GM12878 (cell line): ENCODE data around the gene PFKL. TPM values are rescaled to one million over a fixed set of nuclear protein-coding genes. Genes with fewer than 3 reads are reported as not detected.
A peak's percentile ranks its signal among the peaks of the same experiment; 100 is the strongest.

Experiments used
- ATAC-seq: fragments of 200-7000 bp; cut with Tn5 transposase; 3 replicates; pipeline ENCODE4 v1.9.1; 2020; ENCODE audit warnings: mild to moderate bottlenecking, moderate library complexity
- BruUV-seq: library from RNA; stranded (reverse); fragments of 400-500 nt; replicated peaks from 2 replicates; lab custom pipeline; 2021; lab: Mats Ljungman, UMichigan
- CTCF ChIA-PET: fragments of 300-600 bp; sonication (Branson Sonifier 250); formaldehyde crosslinking; extraction: SDS; loops from one replicate; lab custom pipeline; 2021; ENCODE audit warnings: inconsistent platforms; lab: Yijun Ruan, JAX
- POLR2A ChIA-PET: fragments of 350-600 bp; formaldehyde crosslinking; extraction: SDS; loops from one replicate; lab custom pipeline; 2021; ENCODE audit warnings: inconsistent platforms; lab: Charles Lee
- RAD21 ChIA-PET: fragments of 300-600 bp; sonication (Branson Sonifier 250); formaldehyde crosslinking; loops from one replicate; lab custom pipeline; 2023; ENCODE audit warnings: antibody characterized with exemption; ENCODE audit not compliant: unreplicated experiment; lab: Charles Lee
- SMC1A ChIA-PET: fragments of 300-600 bp; sonication (Branson Sonifier 250); formaldehyde crosslinking; loops from one replicate; lab custom pipeline; 2023; ENCODE audit not compliant: unreplicated experiment, uncharacterized antibody; lab: Charles Lee
- DNase-seq: peaks from one replicate; pipeline ENCODE4 v3.0.0-alpha.2; 2011; ENCODE audit warnings: low read depth, low spot score
- FAIRE-seq: peaks from 3 replicates; lab custom pipeline; 2011; peaks lifted over from hg19 to GRCh38; lab: Jason Lieb, UNC
- H2AFZ ChIP-seq: 2 replicates; pipeline ENCODE4 v1.6.0; 2011; ENCODE audit warnings: low read depth, low read length, control low read depth; ENCODE audit not compliant: control insufficient read depth
- H3K27ac ChIP-seq: 2 replicates; pipeline ENCODE4 v1.5.1; 2011; ENCODE audit warnings: control low read depth; ENCODE audit not compliant: control insufficient read depth, insufficient read depth
- H3K27me3 ChIP-seq, 2 experiments: replicated peaks in 1 of 2; 2 replicates each; pipeline versions ENCODE4 v1.6.0 to v1.6.1; 2011; ENCODE audit warnings: low read length in 1 of 2; ENCODE audit not compliant: control insufficient read depth in 2 of 2, insufficient read depth in 2 of 2
- H3K36me3 ChIP-seq, 2 experiments: 2 replicates each; pipeline ENCODE4 v1.5.1; 2011; ENCODE audit warnings: low read length in 1 of 2; ENCODE audit not compliant: control insufficient read depth in 2 of 2, insufficient read depth in 2 of 2
- H3K4me1 ChIP-seq: 2 replicates; pipeline ENCODE4 v1.6.1; 2011; ENCODE audit warnings: mild to moderate bottlenecking, low read length, moderate library complexity, mixed read lengths; ENCODE audit not compliant: control insufficient read depth, insufficient read depth
- H3K4me2 ChIP-seq: 2 replicates; pipeline ENCODE4 v1.6.0; 2011; ENCODE audit warnings: control low read depth; ENCODE audit not compliant: control insufficient read depth, insufficient read depth
- H3K4me3 ChIP-seq: fragments of 200-600 bp; sonication (generic); 2 replicates; pipeline ENCODE4 v1.5.1; 2016
- H3K79me2 ChIP-seq: 2 replicates; pipeline ENCODE4 v1.6.0; 2011; ENCODE audit warnings: low read length; ENCODE audit not compliant: control insufficient read depth, insufficient read depth
- H3K9ac ChIP-seq: 2 replicates; pipeline ENCODE4 v1.8.0; 2011; ENCODE audit warnings: low read length, control low read depth, mixed read lengths; ENCODE audit not compliant: control insufficient read depth, insufficient read depth
- H3K9me3 ChIP-seq: replicated peaks from 3 replicates; pipeline ENCODE4 v1.5.1; 2011; ENCODE audit warnings: mild to moderate bottlenecking, low read length; ENCODE audit not compliant: control insufficient read depth, insufficient read depth
- H4K20me1 ChIP-seq: 2 replicates; pipeline ENCODE4 v1.6.0; 2011; ENCODE audit not compliant: control insufficient read depth, insufficient read depth
- DPF2 ChIP-seq: fragments of 450-650 bp; IDR thresholded peaks from 2 replicates; pipeline ENCODE4 v1.6.1; 2017; ENCODE audit warnings: mild to moderate bottlenecking
- EED ChIP-seq: sonication (generic); IDR thresholded peaks from 2 replicates; pipeline ENCODE4 v1.6.1; 2016; ENCODE audit warnings: antibody characterized with exemption, low read depth
- ETV6 ChIP-seq, 2 experiments: fragments of 450-650 bp in 1 of 2; IDR thresholded peaks in 1 of 2; conservative IDR thresholded peaks in 1 of 2; 2 replicates each; pipeline ENCODE4 v1.6.1; 2014; ENCODE audit warnings: antibody characterized with exemption in 1 of 2, borderline replicate concordance in 1 of 2, low read depth in 1 of 2, mild to moderate bottlenecking in 1 of 2, moderate library complexity in 1 of 2
- IKZF1 ChIP-seq: fragments of 450-650 bp; conservative IDR thresholded peaks from 2 replicates; pipeline ENCODE4 v1.6.1; 2017; ENCODE audit warnings: antibody characterized with exemption, mild to moderate bottlenecking
- IKZF2 ChIP-seq, 2 experiments: fragments of 450-650 bp; IDR thresholded peaks; 2 replicates each; pipeline ENCODE4 v1.6.1; 2017; ENCODE audit warnings: mild to moderate bottlenecking in 2 of 2, moderate library complexity in 2 of 2
- LARP7 ChIP-seq: fragments of 450-650 bp; IDR thresholded peaks from 2 replicates; pipeline ENCODE4 v1.6.1; 2017; ENCODE audit warnings: mild to moderate bottlenecking
- MTA2 ChIP-seq: fragments of 450-650 bp; IDR thresholded peaks from 2 replicates; pipeline ENCODE4 v1.6.1; 2016; ENCODE audit warnings: low read depth, mild to moderate bottlenecking, moderate library complexity
- NR2C1 ChIP-seq: fragments of 450-650 bp; IDR thresholded peaks from 2 replicates; pipeline ENCODE4 v1.6.1; 2017; ENCODE audit warnings: antibody characterized with exemption, mild to moderate bottlenecking, moderate library complexity
- NR2F1 ChIP-seq: fragments of 450-650 bp; conservative IDR thresholded peaks from 2 replicates; pipeline ENCODE4 v1.6.1; 2017; ENCODE audit warnings: mild to moderate bottlenecking
- NRF1 ChIP-seq: conservative IDR thresholded peaks from 2 replicates; pipeline ENCODE4 v1.6.1; 2011; ENCODE audit warnings: mild to moderate bottlenecking, low read depth, low read length, improper control_type of control experiment
- STAT1 ChIP-seq: fragments of 450-650 bp; conservative IDR thresholded peaks from 2 replicates; pipeline ENCODE4 v1.6.1; 2014; ENCODE audit warnings: antibody characterized with exemption, mild to moderate bottlenecking
- WGBS: methylation state at CpG from one replicate; pipeline ENCODE4 v1.1.6; 2016; ENCODE audit warnings: low lambda C conversion rate; ENCODE audit not compliant: insufficient replicate concordance, insufficient coverage; ENCODE audit errors: missing lambda C conversion rate; 5-methylcytosine and 5-hydroxymethylcytosine counted together
- in situ Hi-C: fragments of 300-500 bp; cut with MboI; formaldehyde crosslinking; loops from 9 replicates; pipeline ENCODE4 v1.14.3; 2018; ENCODE audit warnings: mixed read lengths
- intact Hi-C: fragments of 100-400 bp; cut with micrococcal nuclease; formaldehyde crosslinking; loops from one replicate; pipeline ENCODE4 v1.14.2; 2022; ENCODE audit not compliant: unreplicated experiment
- polyA plus RNA-seq, 11 experiments: library from polyadenylated mRNA; depleted of rRNA in 4 of 11; unstranded in 6 of 11; stranded (reverse) in 5 of 11; fragments of >200 nt; fragmentation: Nextera tagmentation in 4 of 11; fragmentation: Illumina TruSeq in 1 of 11; extraction: Ambion mirVana in 4 of 11; extraction: Trizol in 1 of 11; gene quantifications; 1 replicate in 1 of 11; 2 replicates in 10 of 11; pipeline versions ENCODE4 v1.2.1 to v1.2.3, GENCODE V29; 2011 to 2016; ENCODE audit warnings: inconsistent platforms in 2 of 11, missing spikeins in 2 of 11, low read depth in 1 of 11
- total RNA-seq, 4 experiments: library from RNA; depleted of rRNA in 3 of 4; stranded (reverse); fragments of >200 nt in 3 of 4; fragmentation: Illumina TruSeq in 1 of 4; extraction: Trizol in 1 of 4; gene quantifications; 2 replicates each; pipeline versions ENCODE4 v1.2.1 to v1.2.3, GENCODE V29; 2013 to 2021
- TF ChIP-seq, protein P1 (sequence below): fragments of 450-650 bp; IDR thresholded peaks from 2 replicates; pipeline ENCODE4 v1.6.1; 2017; ENCODE audit warnings: mild to moderate bottlenecking, moderate library complexity
- TF ChIP-seq, protein P2 (sequence below): fragments of 450-650 bp; IDR thresholded peaks from 2 replicates; pipeline ENCODE4 v1.6.1; 2017; ENCODE audit warnings: low read depth, mild to moderate bottlenecking, moderate library complexity

PFKL gene
- total and polyA plus RNA-seq, 10 of the 15 experiments (the other 5 are each of a cell fraction or from before 2014, with no cell fraction given), result 1.2 to 192 (median 112) TPM

DNA sequence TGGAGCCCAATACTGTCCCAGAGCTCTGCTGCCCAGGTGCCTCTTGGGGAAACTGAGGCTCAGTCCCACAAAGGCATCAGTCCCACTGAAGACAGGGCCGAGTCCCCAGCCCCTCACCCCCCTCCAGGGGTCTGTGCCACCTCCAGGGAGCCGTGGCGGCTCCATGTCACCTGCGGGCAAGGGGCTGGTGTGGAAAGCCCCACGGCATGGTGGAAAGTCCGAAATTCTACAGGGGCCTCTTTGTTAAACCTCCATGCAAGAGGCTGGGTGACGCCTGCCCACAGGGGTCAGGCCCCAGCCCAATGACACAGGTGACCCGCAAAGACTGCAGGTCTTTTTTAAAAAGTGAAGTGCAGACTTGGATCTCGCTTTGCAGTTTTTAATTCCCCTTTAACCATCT lies 17.5 kb upstream of the PFKL start:
- no peak for FAIRE-seq
- no peak for DNase-seq
- no peak overlapping the region for H3K4me2 ChIP-seq
- no peaks in the 10 kb centered on the region for H4K20me1 ChIP-seq
- no peak overlapping the region for H2AFZ ChIP-seq
- ChIA-PET POLR2A (no interaction called here), RAD21 (no interaction called here), CTCF (interaction anchor here (0.7 kb wide), 1 partner anchor 17 kb away, joined by 3 read pairs; no protein-coding TSS in a partner anchor), SMC1A (no interaction called here)
- H3K27me3 ChIP-seq, result no peaks in the 10 kb centered on the region
- no peak overlapping the region for H3K4me3 ChIP-seq
- no peak overlapping the region for H3K27ac ChIP-seq
- H3K9me3 ChIP-seq, result no peaks in the 10 kb centered on the region
- WGBS, result 23% methylated on average over 9 of the region's 9 CpGs
- no peak overlapping the region for H3K9ac ChIP-seq
- H3K79me2 ChIP-seq, result no peaks in the 10 kb centered on the region
- no TSS peak for BruUV-seq
- no peaks in the 10 kb centered on the region for H3K36me3 ChIP-seq
- intact Hi-C loops (no loop called here), in situ Hi-C loops (no loop called here)
- ATAC-seq, result peak; percentile 83
- peaks cover 6% of the 10 kb centered on the region; the same call in 1 of the 2 replicates for H3K4me1 ChIP-seq
- TF ChIP-seq DPF2 (0 out of 2 replicates have a peak, but pooled peaks have one; percentile 33), IKZF1 (peak; percentile 51), LARP7 (no peak), MTA2 (peak; percentile 13; the same call in 1 of the 2 replicates), NR2C1 (peak; percentile 27; the same call in 1 of the 2 replicates), ETV6 (conservative IDR thresholded peaks at IDR 0.05 in 1 of 2, IDR thresholded peaks at IDR 0.05 in 1 of 2; ENCODE audit: borderline replicate concordance in 1 of 2, low read depth in 1 of 2) (no peak), NRF1 (no peak), NR2F1 (peak; percentile 94), EED (peak; percentile 14; the same call in 1 of the 2 replicates), IKZF2 (IDR thresholded peaks at IDR 0.05) (peak in 1 of 2 experiments; percentile 10; a peak in 1 of 4 replicates), STAT1 (no peak)
- TF ChIP-seq, protein P1, sequence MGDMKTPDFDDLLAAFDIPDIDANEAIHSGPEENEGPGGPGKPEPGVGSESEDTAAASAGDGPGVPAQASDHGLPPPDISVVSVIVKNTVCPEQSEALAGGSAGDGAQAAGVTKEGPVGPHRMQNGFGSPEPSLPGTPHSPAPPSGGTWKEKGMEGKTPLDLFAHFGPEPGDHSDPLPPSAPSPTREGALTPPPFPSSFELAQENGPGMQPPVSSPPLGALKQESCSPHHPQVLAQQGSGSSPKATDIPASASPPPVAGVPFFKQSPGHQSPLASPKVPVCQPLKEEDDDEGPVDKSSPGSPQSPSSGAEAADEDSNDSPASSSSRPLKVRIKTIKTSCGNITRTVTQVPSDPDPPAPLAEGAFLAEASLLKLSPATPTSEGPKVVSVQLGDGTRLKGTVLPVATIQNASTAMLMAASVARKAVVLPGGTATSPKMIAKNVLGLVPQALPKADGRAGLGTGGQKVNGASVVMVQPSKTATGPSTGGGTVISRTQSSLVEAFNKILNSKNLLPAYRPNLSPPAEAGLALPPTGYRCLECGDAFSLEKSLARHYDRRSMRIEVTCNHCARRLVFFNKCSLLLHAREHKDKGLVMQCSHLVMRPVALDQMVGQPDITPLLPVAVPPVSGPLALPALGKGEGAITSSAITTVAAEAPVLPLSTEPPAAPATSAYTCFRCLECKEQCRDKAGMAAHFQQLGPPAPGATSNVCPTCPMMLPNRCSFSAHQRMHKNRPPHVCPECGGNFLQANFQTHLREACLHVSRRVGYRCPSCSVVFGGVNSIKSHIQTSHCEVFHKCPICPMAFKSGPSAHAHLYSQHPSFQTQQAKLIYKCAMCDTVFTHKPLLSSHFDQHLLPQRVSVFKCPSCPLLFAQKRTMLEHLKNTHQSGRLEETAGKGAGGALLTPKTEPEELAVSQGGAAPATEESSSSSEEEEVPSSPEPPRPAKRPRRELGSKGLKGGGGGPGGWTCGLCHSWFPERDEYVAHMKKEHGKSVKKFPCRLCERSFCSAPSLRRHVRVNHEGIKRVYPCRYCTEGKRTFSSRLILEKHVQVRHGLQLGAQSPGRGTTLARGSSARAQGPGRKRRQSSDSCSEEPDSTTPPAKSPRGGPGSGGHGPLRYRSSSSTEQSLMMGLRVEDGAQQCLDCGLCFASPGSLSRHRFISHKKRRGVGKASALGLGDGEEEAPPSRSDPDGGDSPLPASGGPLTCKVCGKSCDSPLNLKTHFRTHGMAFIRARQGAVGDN, result 0 out of 2 replicates have a peak, but pooled peaks have one; percentile 65
- TF ChIP-seq, protein P2, sequence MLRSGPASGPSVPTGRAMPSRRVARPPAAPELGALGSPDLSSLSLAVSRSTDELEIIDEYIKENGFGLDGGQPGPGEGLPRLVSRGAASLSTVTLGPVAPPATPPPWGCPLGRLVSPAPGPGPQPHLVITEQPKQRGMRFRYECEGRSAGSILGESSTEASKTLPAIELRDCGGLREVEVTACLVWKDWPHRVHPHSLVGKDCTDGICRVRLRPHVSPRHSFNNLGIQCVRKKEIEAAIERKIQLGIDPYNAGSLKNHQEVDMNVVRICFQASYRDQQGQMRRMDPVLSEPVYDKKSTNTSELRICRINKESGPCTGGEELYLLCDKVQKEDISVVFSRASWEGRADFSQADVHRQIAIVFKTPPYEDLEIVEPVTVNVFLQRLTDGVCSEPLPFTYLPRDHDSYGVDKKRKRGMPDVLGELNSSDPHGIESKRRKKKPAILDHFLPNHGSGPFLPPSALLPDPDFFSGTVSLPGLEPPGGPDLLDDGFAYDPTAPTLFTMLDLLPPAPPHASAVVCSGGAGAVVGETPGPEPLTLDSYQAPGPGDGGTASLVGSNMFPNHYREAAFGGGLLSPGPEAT, result peak; percentile 69; the same call in 1 of the 2 replicates
